Mesenchymal stem cell (in vitro differentiated cells and primary cell): ENCODE data around the gene PAX7.

Source experiments
- DNase-seq: peaks from one replicate; pipeline ENCODE4 v3.0.0-alpha.2; 2013
- H2AFZ ChIP-seq: one replicate; pipeline ENCODE4 v1.6.1; 2013; ENCODE audit warnings: low read depth, mild to moderate bottlenecking, control low read depth, inconsistent platforms, low read length, moderate library complexity
- H2AK5ac ChIP-seq: 2 replicates; pipeline ENCODE4 v1.6.1; 2013; ENCODE audit warnings: low read length, moderate library complexity, mild to moderate bottlenecking, inconsistent platforms; ENCODE audit not compliant: severe bottlenecking
- H2BK120ac ChIP-seq: one replicate; pipeline ENCODE4 v1.6.1; 2013; ENCODE audit warnings: low read depth, mild to moderate bottlenecking, inconsistent platforms, low read length, moderate library complexity
- H2BK12ac ChIP-seq, 2 experiments: one replicate each; pipeline ENCODE4 v1.6.1; 2013; ENCODE audit warnings: inconsistent platforms in 2 of 2, low read length in 2 of 2, mild to moderate bottlenecking in 2 of 2, moderate library complexity in 2 of 2, control low read depth in 1 of 2
- H2BK15ac ChIP-seq: one replicate; pipeline ENCODE4 v1.6.1; 2013; ENCODE audit warnings: mild to moderate bottlenecking, low read depth, inconsistent platforms; ENCODE audit not compliant: poor library complexity, severe bottlenecking
- H2BK5ac ChIP-seq: 2 replicates; pipeline ENCODE4 v1.6.1; 2013; ENCODE audit warnings: low read depth, mild to moderate bottlenecking, low read length, control low read depth, inconsistent platforms; ENCODE audit not compliant: poor library complexity, severe bottlenecking
- H3K14ac ChIP-seq, 2 experiments: one replicate each; pipeline ENCODE4 v1.6.1; 2013; ENCODE audit warnings: inconsistent platforms in 2 of 2, low read length in 2 of 2, control low read depth in 1 of 2, mild to moderate bottlenecking in 1 of 2, moderate library complexity in 1 of 2
- H3K18ac ChIP-seq, 2 experiments: one replicate each; pipeline ENCODE4 v1.6.1; 2013; ENCODE audit warnings: inconsistent platforms in 2 of 2, low read length in 2 of 2, control low read depth in 1 of 2, low read depth in 1 of 2, mild to moderate bottlenecking in 1 of 2
- H3K23ac ChIP-seq, 2 experiments: one replicate each; pipeline ENCODE4 v1.6.1; 2013; ENCODE audit warnings: inconsistent platforms in 2 of 2, low read length in 2 of 2, mild to moderate bottlenecking in 2 of 2, moderate library complexity in 2 of 2, control low read depth in 1 of 2
- H3K27ac ChIP-seq: 2 replicates; pipeline ENCODE4 v1.5.1; 2013; ENCODE audit warnings: mild to moderate bottlenecking, moderate library complexity, low read length, control low read depth, inconsistent platforms; ENCODE audit not compliant: poor library complexity, severe bottlenecking
- H3K27me3 ChIP-seq, 2 experiments: 2 replicates each; pipeline versions ENCODE4 v1.6.1 to v1.7.0; 2013; ENCODE audit warnings: low read length in 2 of 2, mild to moderate bottlenecking in 2 of 2, moderate library complexity in 2 of 2, control low read depth in 1 of 2, inconsistent platforms in 1 of 2; ENCODE audit not compliant: control insufficient read depth in 1 of 2, insufficient read depth in 1 of 2
- H3K36me3 ChIP-seq, 2 experiments: 2 replicates each; pipeline versions ENCODE4 v1.6.1 to v1.7.0; 2013; ENCODE audit warnings: low read length in 2 of 2, control low read depth in 1 of 2, inconsistent platforms in 1 of 2, low read depth in 1 of 2, mild to moderate bottlenecking in 1 of 2; ENCODE audit not compliant: insufficient read depth in 2 of 2, control insufficient read depth in 1 of 2
- H3K4ac ChIP-seq, 2 experiments: one replicate each; pipeline ENCODE4 v1.6.1; 2013; ENCODE audit warnings: inconsistent platforms in 2 of 2, low read length in 2 of 2, mild to moderate bottlenecking in 2 of 2, moderate library complexity in 2 of 2, control low read depth in 1 of 2, low read depth in 1 of 2
- H3K4me1 ChIP-seq: 2 replicates; pipeline ENCODE4 v1.6.1; 2013; ENCODE audit warnings: low read depth, low read length, control low read depth; ENCODE audit not compliant: control insufficient read depth, insufficient read depth
- H3K4me2 ChIP-seq: 2 replicates; pipeline ENCODE4 v1.6.1; 2013; ENCODE audit warnings: low read length, mild to moderate bottlenecking, inconsistent platforms; ENCODE audit not compliant: poor library complexity, severe bottlenecking
- H3K4me3 ChIP-seq, 2 experiments: 2 replicates each; pipeline versions ENCODE4 v1.5.1 to v1.7.0; 2013; ENCODE audit warnings: low read length in 2 of 2, mild to moderate bottlenecking in 2 of 2, control low read depth in 1 of 2, low read depth in 1 of 2; ENCODE audit not compliant: insufficient read depth in 1 of 2
- H3K79me1 ChIP-seq: replicated peaks from 2 replicates; pipeline ENCODE4 v1.6.1; 2013; ENCODE audit warnings: mild to moderate bottlenecking, control low read depth, low read length, inconsistent platforms; ENCODE audit not compliant: poor library complexity, severe bottlenecking
- H3K9ac ChIP-seq: 2 replicates; pipeline ENCODE4 v1.7.0; 2013; ENCODE audit warnings: mild to moderate bottlenecking, low read length, moderate library complexity
- H3K9me3 ChIP-seq: 2 replicates; pipeline ENCODE4 v1.7.0; 2013; ENCODE audit warnings: mild to moderate bottlenecking, low read length; ENCODE audit not compliant: control insufficient read depth
- H4K8ac ChIP-seq: one replicate; pipeline ENCODE4 v1.6.1; 2013; ENCODE audit warnings: inconsistent platforms, mild to moderate bottlenecking, low read length, moderate library complexity
- H4K91ac ChIP-seq: one replicate; pipeline ENCODE4 v1.6.1; 2013; ENCODE audit warnings: mild to moderate bottlenecking, low read length, inconsistent platforms
- WGBS: methylation state at CpG from one replicate; pipeline ENCODE4 v1.1.7; 2013; ENCODE audit warnings: mixed read lengths; 5-methylcytosine and 5-hydroxymethylcytosine counted together

The PAX7 gene

GRCh38 chr1:18661404-18662285 is 31.0 kb downstream of the PAX7 start:
- H3K27ac ChIP-seq: no peak overlapping the region
- H3K14ac ChIP-seq: no peak overlapping the region
- no peak overlapping the region for H3K4me3 ChIP-seq
- H2BK15ac ChIP-seq: no peak overlapping the region
- H3K18ac ChIP-seq: no peak overlapping the region
- H3K9me3 ChIP-seq: no peaks in the 10 kb centered on the region
- H2AFZ ChIP-seq: no peak overlapping the region
- no peak for DNase-seq
- H3K27me3 ChIP-seq: peaks cover 54 to 61% of the 10 kb centered on the region in 2 experiments
- H4K91ac ChIP-seq: no peak overlapping the region
- H3K4me2 ChIP-seq: no peak overlapping the region
- WGBS: 43% methylated on average over 17 of the region's 17 CpGs
- H3K79me1 ChIP-seq: no peaks in the 10 kb centered on the region
- no peak overlapping the region for H4K8ac ChIP-seq
- no peak overlapping the region for H2BK12ac ChIP-seq
- no peak overlapping the region for H3K9ac ChIP-seq
- H3K4ac ChIP-seq: no peak overlapping the region
- H3K36me3 ChIP-seq: no peaks in the 10 kb centered on the region
- no peak overlapping the region for H2BK5ac ChIP-seq
- no peaks in the 10 kb centered on the region for H3K4me1 ChIP-seq
- H2BK120ac ChIP-seq: no peak overlapping the region
- no peak overlapping the region for H3K23ac ChIP-seq
- H2AK5ac ChIP-seq: no peak overlapping the region

GRCh38 chr1:18662286-18662639 is 31.6 kb downstream of the PAX7 start:
- peaks cover 51 to 64% of the 10 kb centered on the region in 2 experiments for H3K27me3 ChIP-seq
- no peak overlapping the region for H4K91ac ChIP-seq
- no peak overlapping the region for H2BK12ac ChIP-seq
- H4K8ac ChIP-seq: no peak overlapping the region
- WGBS: 82% methylated on average over 5 of the region's 5 CpGs
- no peaks in the 10 kb centered on the region for H3K79me1 ChIP-seq
- H2BK120ac ChIP-seq: no peak overlapping the region
- no peak overlapping the region for H3K4ac ChIP-seq
- no peak overlapping the region for H2AFZ ChIP-seq
- H3K23ac ChIP-seq: no peak overlapping the region
- no peak overlapping the region for H3K4me3 ChIP-seq
- H3K36me3 ChIP-seq: no peaks in the 10 kb centered on the region
- no peak overlapping the region for H3K14ac ChIP-seq
- no peak overlapping the region for H2BK5ac ChIP-seq
- H3K27ac ChIP-seq: no peak overlapping the region
- H2AK5ac ChIP-seq: no peak overlapping the region
- no peak for DNase-seq
- H3K9ac ChIP-seq: no peak overlapping the region
- H3K4me2 ChIP-seq: no peak overlapping the region
- no peak overlapping the region for H2BK15ac ChIP-seq
- H3K18ac ChIP-seq: no peak overlapping the region
- no peaks in the 10 kb centered on the region for H3K4me1 ChIP-seq
- H3K9me3 ChIP-seq: no peaks in the 10 kb centered on the region

GRCh38 chr1:18666317-18666920 is 35.8 kb downstream of the PAX7 start:
- WGBS: 72% methylated on average over 7 of the region's 7 CpGs
- Histone ChIP-seq H3K18ac (no peak overlapping the region), H3K27me3 (peaks cover 31 to 35% of the 10 kb centered on the region in 2 experiments)

GRCh38 chr1:18667333-18667732 is 36.7 kb downstream of the PAX7 start:
- Histone ChIP-seq H3K18ac (no peak overlapping the region), H2BK5ac (no peak overlapping the region), H3K36me3 (no peaks in the 10 kb centered on the region), H2BK15ac (no peak overlapping the region), H3K4ac (no peak overlapping the region), H3K27me3 (peaks cover 29 to 31% of the 10 kb centered on the region in 2 experiments), H3K4me2 (no peak overlapping the region), H3K79me1 (no peaks in the 10 kb centered on the region), H3K23ac (no peak overlapping the region), H3K9ac (no peak overlapping the region), H2AK5ac (no peak overlapping the region), H3K4me3 (no peak overlapping the region), H3K14ac (no peak overlapping the region), H4K91ac (no peak overlapping the region), H3K27ac (no peak overlapping the region), H2AFZ (no peak overlapping the region), H3K9me3 (no peaks in the 10 kb centered on the region), H2BK120ac (no peak overlapping the region), H3K4me1 (no peaks in the 10 kb centered on the region), H4K8ac (no peak overlapping the region), H2BK12ac (no peak overlapping the region)
- DNase-seq: no peak
- WGBS: 90% methylated on average over 6 of the region's 6 CpGs

More at GRCh38 chr1:18666317-18666920, 35.8 kb downstream of the PAX7 start:
- DNase-seq: no peak
- Histone ChIP-seq H2BK15ac (no peak overlapping the region), H2BK120ac (no peak overlapping the region), H3K79me1 (no peaks in the 10 kb centered on the region), H3K4me1 (no peaks in the 10 kb centered on the region), H2AK5ac (no peak overlapping the region), H2BK12ac (no peak overlapping the region), H3K14ac (no peak overlapping the region), H3K36me3 (no peaks in the 10 kb centered on the region), H3K4me3 (no peak overlapping the region), H3K9me3 (no peaks in the 10 kb centered on the region), H3K9ac (no peak overlapping the region), H3K4me2 (no peak overlapping the region), H2BK5ac (no peak overlapping the region), H4K91ac (no peak overlapping the region), H3K23ac (no peak overlapping the region), H3K27ac (no peak overlapping the region), H3K4ac (no peak overlapping the region), H4K8ac (no peak overlapping the region), H2AFZ (no peak overlapping the region)
